HFFc6 (cell line): Measurements from ENCODE around the gene ST6GALNAC2. TPM values are rescaled to one million over a fixed set of nuclear protein-coding genes. Genes with fewer than 3 reads are reported as not detected.

Experiments used
- DNase-seq: peaks from one replicate; pipeline ENCODE4 v3.0.0-alpha.2; 2018
- H3K27ac Mint-ChIP-seq: 2 replicates; pipeline ENCODE4 v1.8.0; 2020; ENCODE audit warnings: mild to moderate bottlenecking, mixed read lengths
- H3K27me3 Mint-ChIP-seq: 2 replicates; pipeline ENCODE4 v1.8.0; 2021; ENCODE audit warnings: mild to moderate bottlenecking, moderate library complexity, mixed read lengths; ENCODE audit not compliant: insufficient read depth
- H3K36me3 Mint-ChIP-seq: 2 replicates; pipeline ENCODE4 v1.8.0; 2021; ENCODE audit warnings: low read depth, mixed read lengths
- H3K4me1 Mint-ChIP-seq: 2 replicates; pipeline ENCODE4 v1.8.0; 2020; ENCODE audit warnings: low read depth, mixed read lengths
- H3K4me3 Mint-ChIP-seq: 2 replicates; pipeline ENCODE4 v1.8.0; 2020; ENCODE audit warnings: mild to moderate bottlenecking, moderate library complexity, mixed read lengths
- H3K9me3 Mint-ChIP-seq: 2 replicates; pipeline ENCODE4 v1.8.0; 2020; ENCODE audit warnings: mild to moderate bottlenecking, mixed read lengths
- total RNA-seq, 6 experiments: library from RNA; stranded (reverse); fragmentation: NEBNext Ultra II Directional; extraction: Animal tissue kit (Norgen Biotek cat#: 25700); gene quantifications; 2 replicates in 1 of 6; 3 replicates in 5 of 6; pipeline ENCODE4 v1.2.3, GENCODE V29; 2021
- TF ChIP-seq, protein P1 (sequence below): fragments of 200-600 bp; sonication (generic); IDR thresholded peaks from 2 replicates; pipeline ENCODE4 v1.5.0; 2021; ENCODE audit warnings: antibody characterized with exemption, mild to moderate bottlenecking

Gene ST6GALNAC2
- total RNA-seq, 6 experiments from 2014 or later: 0.20 to 0.71 (median 0.34) TPM; not detected in 1

- DNase-seq: no peak
- TF ChIP-seq, protein P1, sequence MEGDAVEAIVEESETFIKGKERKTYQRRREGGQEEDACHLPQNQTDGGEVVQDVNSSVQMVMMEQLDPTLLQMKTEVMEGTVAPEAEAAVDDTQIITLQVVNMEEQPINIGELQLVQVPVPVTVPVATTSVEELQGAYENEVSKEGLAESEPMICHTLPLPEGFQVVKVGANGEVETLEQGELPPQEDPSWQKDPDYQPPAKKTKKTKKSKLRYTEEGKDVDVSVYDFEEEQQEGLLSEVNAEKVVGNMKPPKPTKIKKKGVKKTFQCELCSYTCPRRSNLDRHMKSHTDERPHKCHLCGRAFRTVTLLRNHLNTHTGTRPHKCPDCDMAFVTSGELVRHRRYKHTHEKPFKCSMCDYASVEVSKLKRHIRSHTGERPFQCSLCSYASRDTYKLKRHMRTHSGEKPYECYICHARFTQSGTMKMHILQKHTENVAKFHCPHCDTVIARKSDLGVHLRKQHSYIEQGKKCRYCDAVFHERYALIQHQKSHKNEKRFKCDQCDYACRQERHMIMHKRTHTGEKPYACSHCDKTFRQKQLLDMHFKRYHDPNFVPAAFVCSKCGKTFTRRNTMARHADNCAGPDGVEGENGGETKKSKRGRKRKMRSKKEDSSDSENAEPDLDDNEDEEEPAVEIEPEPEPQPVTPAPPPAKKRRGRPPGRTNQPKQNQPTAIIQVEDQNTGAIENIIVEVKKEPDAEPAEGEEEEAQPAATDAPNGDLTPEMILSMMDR: no peak
- no peaks in the 10 kb centered on the region for H3K9me3 Mint-ChIP-seq
- H3K27me3 Mint-ChIP-seq: peaks cover 10% of the 10 kb centered on the region
- no peak overlapping the region for H3K4me3 Mint-ChIP-seq
- H3K36me3 Mint-ChIP-seq: no peaks in the 10 kb centered on the region
- H3K27ac Mint-ChIP-seq: no peak overlapping the region
- peaks cover 20% of the 10 kb centered on the region for H3K4me1 Mint-ChIP-seq
Measured at GRCh38 chr17:76593959-76594358, 8.3 kb upstream of the ST6GALNAC2 start.

DNA sequence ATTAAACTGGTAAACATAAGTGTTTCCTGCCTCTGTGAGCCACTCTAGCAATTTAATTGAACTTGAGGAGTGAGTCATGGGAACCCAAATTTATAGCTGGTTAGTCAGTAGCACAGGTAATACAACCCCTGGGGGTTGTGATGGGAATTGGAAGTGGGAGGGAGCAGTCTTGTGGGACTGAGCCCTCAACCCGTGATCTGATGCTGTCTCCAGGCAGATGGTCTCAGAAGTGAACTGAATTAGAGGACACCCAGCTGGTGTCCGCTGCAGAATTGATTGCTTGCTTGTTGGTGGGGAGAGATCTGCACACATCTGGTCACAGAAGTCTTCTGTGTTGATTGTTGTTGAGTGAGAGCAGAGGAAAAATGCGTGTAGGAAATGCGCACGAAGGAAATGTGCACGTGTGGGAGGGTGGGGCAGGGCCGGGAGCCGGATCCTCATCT lies 7.7 kb upstream of the ST6GALNAC2 start:
- Mint-ChIP-seq H3K4me3 (no peak overlapping the region), H3K36me3 (no peaks in the 10 kb centered on the region), H3K27me3 (peaks cover 14% of the 10 kb centered on the region)

GRCh38 chr17:76588182-76588581 lies 2.5 kb upstream of the ST6GALNAC2 start:
- no peaks in the 10 kb centered on the region for H3K9me3 Mint-ChIP-seq
- H3K36me3 Mint-ChIP-seq: no peaks in the 10 kb centered on the region
- peaks cover 2% of the 10 kb centered on the region for H3K4me1 Mint-ChIP-seq
- H3K27ac Mint-ChIP-seq: no peak overlapping the region
- peaks cover 26% of the 10 kb centered on the region for H3K27me3 Mint-ChIP-seq
- TF ChIP-seq, protein P1: no peak
- no peak for DNase-seq
- H3K4me3 Mint-ChIP-seq: no peak overlapping the region

More for the DNA sequence above, 7.7 kb upstream of the ST6GALNAC2 start:
- TF ChIP-seq, protein P1: 0 out of 2 replicates have a peak, but pooled peaks have one; percentile 17
- DNase-seq: peak; percentile 15
- H3K27ac Mint-ChIP-seq: no peak overlapping the region
- H3K4me1 Mint-ChIP-seq: peaks cover 20% of the 10 kb centered on the region
- no peaks in the 10 kb centered on the region for H3K9me3 Mint-ChIP-seq

GRCh38 chr17:76586741-76587487 lies 1.3 kb upstream of the ST6GALNAC2 start:
- no peaks in the 10 kb centered on the region for H3K9me3 Mint-ChIP-seq
- no peaks in the 10 kb centered on the region for H3K4me1 Mint-ChIP-seq
- H3K27ac Mint-ChIP-seq: no peak overlapping the region
- H3K27me3 Mint-ChIP-seq: peaks cover 26% of the 10 kb centered on the region
- TF ChIP-seq, protein P1: no peak
- H3K36me3 Mint-ChIP-seq: no peaks in the 10 kb centered on the region
- DNase-seq: no peak
- no peak overlapping the region for H3K4me3 Mint-ChIP-seq

- no peak for DNase-seq
- no peak overlapping the region for H3K27ac Mint-ChIP-seq
- H3K27me3 Mint-ChIP-seq: peaks cover 26% of the 10 kb centered on the region
- no peaks in the 10 kb centered on the region for H3K9me3 Mint-ChIP-seq
- peak overlapping the region; percentile 77 for H3K4me3 Mint-ChIP-seq
- TF ChIP-seq, protein P1: no peak
- H3K36me3 Mint-ChIP-seq: no peaks in the 10 kb centered on the region
- no peaks in the 10 kb centered on the region for H3K4me1 Mint-ChIP-seq
Measured at GRCh38 chr17:76585033-76585648, 519 bp downstream of the ST6GALNAC2 start.
